AG04450 (cell line): ENCODE measurements around the gene TES. TPM values are rescaled to one million over a fixed set of nuclear protein-coding genes. Genes with fewer than 3 reads are reported as not detected.
A peak's percentile ranks its signal among the peaks of the same experiment; 100 is the strongest.
"Not testable (repeated sequence)": the region's sequence is repeated elsewhere in the genome, so short reads cannot be mapped to it uniquely, and the experiment has no call there.

Experiments used
- CTCF ChIA-PET: fragments of 300-600, 350-600 bp; formaldehyde crosslinking; extraction: SDS; loops from one replicate; lab custom pipeline; 2022; ENCODE audit warnings: antibody characterized with exemption, inconsistent platforms; lab: Charles Lee
- POLR2A ChIA-PET: fragments of 350-600 bp; formaldehyde crosslinking; extraction: SDS; loops from one replicate; lab custom pipeline; 2021; ENCODE audit warnings: antibody characterized with exemption, inconsistent platforms; lab: Yijun Ruan, JAX
- DNase-seq: peaks from one replicate; pipeline ENCODE4 v3.0.0-alpha.2; 2011; ENCODE audit warnings: low read depth, low spot score
- H3K27ac ChIP-seq: one replicate; pipeline ENCODE4 v1.5.1; 2012; ENCODE audit warnings: low read depth, low read length, control low read depth
- H3K27me3 ChIP-seq: one replicate; pipeline ENCODE4 v1.6.0; 2012; ENCODE audit warnings: low read length; ENCODE audit not compliant: control insufficient read depth, insufficient read depth
- H3K4me3 ChIP-seq: 2 replicates; pipeline ENCODE4 v1.5.1; 2011; ENCODE audit warnings: mild to moderate bottlenecking, low read depth, low read length, control low read depth
- H3K9me3 ChIP-seq: 2 replicates; pipeline ENCODE4 v1.5.1; 2012; ENCODE audit warnings: low read length; ENCODE audit not compliant: control insufficient read depth, insufficient read depth
- CTCF ChIP-seq: IDR thresholded peaks from 2 replicates; pipeline ENCODE4 v1.5.1; 2011; ENCODE audit warnings: low read depth, low read length, control low read depth, inconsistent platforms
- polyA plus RNA-seq: library from polyadenylated mRNA; depleted of rRNA; stranded (reverse); fragments of >200 nt; gene quantifications from 2 replicates; pipeline ENCODE4 v1.2.3, GENCODE V29; 2011

Gene TES
- polyA plus RNA-seq, 1 experiment, result 152 TPM

- Histone ChIP-seq H3K27me3 (no peaks in the 10 kb centered on the region), H3K9me3 (no peaks in the 10 kb centered on the region), H3K4me3 (no peak overlapping the region), H3K27ac (no peak overlapping the region)
- ChIA-PET POLR2A (interaction anchor here (0.9 kb wide), 1 partner anchor 48 kb away, joined by 3 read pairs; no protein-coding TSS in a partner anchor), CTCF (interaction anchor here (0.6 to 5.8 kb wide), 11 partner anchors 10 to 1500 kb away, joined by 3 to 100 read pairs (median 6); no protein-coding TSS in a partner anchor)
- TF ChIP-seq CTCF, result no peak
- DNase-seq, result no peak
Observed at GRCh38 chr7:116170180-116170579, 40.2 kb upstream of the TES start.

DNA sequence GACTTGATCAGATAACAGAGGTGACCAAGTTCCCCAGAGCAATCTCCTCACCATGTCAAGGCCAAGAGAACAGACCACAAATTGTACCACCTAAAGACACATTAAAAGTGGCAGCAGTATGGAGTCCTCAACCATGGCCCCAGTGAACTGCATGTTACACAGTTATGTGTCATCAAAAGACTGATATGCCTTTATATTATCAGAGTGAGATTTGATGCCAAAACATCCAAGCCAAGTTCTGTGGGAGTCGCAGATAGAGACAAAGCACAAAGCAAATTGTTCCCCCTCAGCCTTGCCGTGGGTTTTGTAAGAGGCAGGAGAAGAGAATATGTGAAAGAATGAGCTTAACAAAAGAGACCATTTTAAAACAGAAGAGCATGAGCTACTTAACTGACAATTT lies 39.2 kb upstream of the TES start:
- DNase-seq, result no peak
- POLR2A ChIA-PET, result no interaction called here
- no peak for TF ChIP-seq CTCF
- CTCF ChIA-PET, result interaction anchor here (1.2 to 5.8 kb wide), 11 partner anchors 9 to 418 kb away, joined by 3 to 100 read pairs (median 7); no protein-coding TSS in a partner anchor
- Histone ChIP-seq H3K27me3 (no peaks in the 10 kb centered on the region), H3K27ac (no peak overlapping the region), H3K9me3 (no peaks in the 10 kb centered on the region), H3K4me3 (no peak overlapping the region)

- Histone ChIP-seq H3K4me3 (no peak overlapping the region), H3K27ac (peak overlapping the region; percentile 23), H3K27me3 (no peaks in the 10 kb centered on the region), H3K9me3 (no peaks in the 10 kb centered on the region)
- POLR2A ChIA-PET, result interaction anchor here (0.8 to 1.3 kb wide), 3 partner anchors 29 to 100 kb away, joined by 3 read pairs; no protein-coding TSS in a partner anchor
- TF ChIP-seq CTCF, result no peak
- CTCF ChIA-PET, result interaction anchor here (0.5 to 5.8 kb wide), 32 partner anchors 9 to 1127 kb away, joined by 3 to 100 read pairs (median 4); no protein-coding TSS in a partner anchor
- no peak for DNase-seq
Observed at GRCh38 chr7:116172353-116172752, 38.0 kb upstream of the TES start.

GRCh38 chr7:116173051-116174028 lies 37.0 kb upstream of the TES start:
- H3K27me3 ChIP-seq, result no peaks in the 10 kb centered on the region
- ChIA-PET POLR2A (interaction anchor here (0.8 to 1.3 kb wide), 2 partner anchors 63 to 99 kb away, joined by 3 read pairs; no protein-coding TSS in a partner anchor), CTCF (interaction anchor here (0.6 to 5.8 kb wide), 35 partner anchors 9 to 1126 kb away, joined by 3 to 100 read pairs (median 4); no protein-coding TSS in a partner anchor)
- peak; percentile 52 for DNase-seq
- H3K27ac ChIP-seq, result no peak overlapping the region
- H3K9me3 ChIP-seq, result no peaks in the 10 kb centered on the region
- peak; percentile 54 for TF ChIP-seq CTCF
- H3K4me3 ChIP-seq, result no peak overlapping the region

GRCh38 chr7:116175095-116175494 lies 35.2 kb upstream of the TES start:
- H3K27ac ChIP-seq, H3K9me3 ChIP-seq, DNase-seq, POLR2A ChIA-PET, H3K4me3 ChIP-seq, H3K27me3 ChIP-seq: not testable (repeated sequence)
- CTCF ChIA-PET, result interaction anchor here (0.6 to 5.8 kb wide), 5 partner anchors 33 to 416 kb away, joined by 3 to 100 read pairs (median 3); no protein-coding TSS in a partner anchor
